ENCODE measurements around the gene NPC2.

The NPC2 gene

GRCh38 chr14:74518221-74518620 lies 25.1 kb upstream of the NPC2 start:
- DNase-seq, result peak; percentile 26

DNA sequence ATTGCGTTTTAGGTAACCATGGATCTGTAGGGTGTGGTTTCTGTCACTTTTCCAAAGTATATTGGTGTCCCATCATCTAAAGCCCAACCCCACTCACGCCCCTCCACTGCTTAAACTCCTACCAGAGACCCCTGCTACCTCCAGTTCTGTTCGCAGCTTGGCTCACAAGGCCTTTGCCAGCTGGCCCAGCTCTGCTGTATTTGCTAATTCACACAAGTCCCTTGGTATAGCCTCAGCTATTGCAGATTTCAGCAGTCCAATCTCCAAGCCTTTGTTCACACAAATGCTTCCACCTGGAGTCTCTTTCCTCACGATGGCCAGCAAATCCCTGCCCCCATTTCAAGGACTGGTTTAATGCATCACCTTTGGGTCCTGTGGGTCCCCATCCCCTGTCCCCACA lies 24.6 kb upstream of the NPC2 start:
- no peak for DNase-seq

DNA sequence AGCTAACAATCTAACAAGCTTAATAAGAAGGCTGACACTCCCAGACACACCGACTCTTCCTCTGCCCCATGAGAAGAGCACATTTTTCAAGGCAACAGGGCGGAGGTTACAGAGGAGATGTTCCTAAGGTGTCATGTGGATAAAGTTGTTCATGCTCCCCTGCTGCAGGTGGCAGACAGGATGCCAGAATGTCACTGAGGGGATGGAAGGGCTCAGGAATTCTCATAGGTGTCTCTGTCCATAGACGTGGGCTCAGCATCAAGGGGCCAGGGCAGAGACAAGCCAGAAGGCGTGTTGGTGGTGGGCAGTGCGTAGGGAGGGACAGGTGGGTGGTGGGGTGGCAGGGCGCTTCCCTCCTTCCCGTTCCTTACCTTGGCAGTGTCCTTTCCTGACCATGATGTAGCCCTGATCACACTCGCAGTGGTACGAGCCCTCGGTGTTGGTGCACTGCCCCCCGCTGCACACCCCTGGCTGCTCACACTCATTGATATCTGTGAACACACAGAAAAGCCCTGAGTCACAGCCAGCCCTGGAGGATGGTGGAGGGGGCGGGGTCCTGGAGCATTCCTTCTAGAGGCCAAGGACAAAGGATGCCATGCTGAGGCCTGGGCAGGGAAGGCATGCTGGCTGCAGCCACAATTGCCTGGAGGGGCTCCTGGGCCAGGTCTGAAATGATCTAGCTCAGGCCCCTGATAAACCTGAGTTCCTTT lies 23.5 kb upstream of the NPC2 start:
- DNase-seq, result no peak

GRCh38 chr14:74515891-74516412 lies 22.8 kb upstream of the NPC2 start:
- no peak for DNase-seq

- DNase-seq, result no peak
These were observed 21.4 kb upstream of the NPC2 start for GRCh38 chr14:74514471-74514941.

DNA sequence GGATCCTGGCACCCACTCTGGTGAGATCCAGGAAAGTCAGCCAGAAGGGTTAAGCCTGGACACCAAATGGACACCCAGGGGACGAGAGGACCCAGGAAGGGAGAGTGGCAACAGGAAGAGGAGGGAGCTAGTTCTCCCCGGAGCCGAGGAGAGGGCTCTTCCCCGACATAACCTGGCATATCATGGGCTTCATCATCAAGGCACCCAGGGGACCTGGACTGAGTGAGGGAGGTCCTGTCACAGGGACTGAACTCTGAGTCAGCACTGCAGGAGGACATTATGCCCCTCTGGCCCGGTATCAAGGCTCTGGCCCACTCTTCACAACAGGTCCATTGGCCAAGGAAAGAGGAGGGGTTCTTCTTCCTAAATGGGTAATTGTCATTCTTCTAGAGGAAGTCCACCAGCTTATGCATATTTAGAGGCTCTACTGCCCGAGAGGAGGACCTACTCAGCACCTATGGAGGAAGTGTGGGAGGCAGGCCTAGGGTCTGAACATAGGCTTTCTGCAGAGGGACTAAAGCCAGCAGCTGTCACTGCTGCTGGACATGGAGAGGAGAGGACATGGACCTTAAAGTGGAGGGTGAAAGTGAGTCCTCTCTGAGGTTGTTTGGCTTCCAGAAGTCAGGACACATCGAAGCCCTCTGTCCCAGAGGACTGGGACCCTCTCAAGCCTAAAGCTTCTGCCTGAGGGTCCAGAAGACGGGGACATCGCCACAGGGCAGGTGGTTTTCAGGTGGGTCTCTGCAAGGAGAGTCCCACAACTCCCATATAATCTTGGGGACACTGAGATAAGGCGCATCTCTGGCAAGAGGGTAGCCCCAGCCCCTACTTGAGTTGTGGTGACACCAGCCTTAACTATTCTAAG lies 19.1 kb upstream of the NPC2 start:
- no peak for DNase-seq

DNA sequence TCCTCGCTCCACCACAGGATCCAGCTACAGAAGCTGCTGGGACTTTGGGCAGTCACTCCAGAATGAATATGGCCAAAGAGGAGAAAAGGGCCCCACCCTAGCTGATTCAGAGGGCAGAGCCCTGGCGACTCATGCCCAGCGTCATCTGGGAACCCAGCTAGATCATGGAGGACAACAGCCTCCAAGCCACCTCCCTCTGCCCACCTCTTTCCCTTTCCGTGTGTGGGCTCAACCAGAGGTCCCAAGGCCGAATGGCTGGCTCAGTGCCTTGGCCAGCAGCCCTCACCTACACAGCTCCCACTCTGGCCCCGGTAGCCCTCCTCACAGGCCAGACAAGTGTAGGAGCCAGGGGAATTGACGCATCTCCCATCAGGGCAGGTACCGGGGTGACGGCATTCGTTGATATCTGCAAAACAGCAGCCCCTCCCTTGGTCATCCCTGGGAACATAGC lies 17.9 kb upstream of the NPC2 start:
- DNase-seq, result no peak

GRCh38 chr14:74510223-74510931 lies 17.3 kb upstream of the NPC2 start:
- no peak for DNase-seq

DNA sequence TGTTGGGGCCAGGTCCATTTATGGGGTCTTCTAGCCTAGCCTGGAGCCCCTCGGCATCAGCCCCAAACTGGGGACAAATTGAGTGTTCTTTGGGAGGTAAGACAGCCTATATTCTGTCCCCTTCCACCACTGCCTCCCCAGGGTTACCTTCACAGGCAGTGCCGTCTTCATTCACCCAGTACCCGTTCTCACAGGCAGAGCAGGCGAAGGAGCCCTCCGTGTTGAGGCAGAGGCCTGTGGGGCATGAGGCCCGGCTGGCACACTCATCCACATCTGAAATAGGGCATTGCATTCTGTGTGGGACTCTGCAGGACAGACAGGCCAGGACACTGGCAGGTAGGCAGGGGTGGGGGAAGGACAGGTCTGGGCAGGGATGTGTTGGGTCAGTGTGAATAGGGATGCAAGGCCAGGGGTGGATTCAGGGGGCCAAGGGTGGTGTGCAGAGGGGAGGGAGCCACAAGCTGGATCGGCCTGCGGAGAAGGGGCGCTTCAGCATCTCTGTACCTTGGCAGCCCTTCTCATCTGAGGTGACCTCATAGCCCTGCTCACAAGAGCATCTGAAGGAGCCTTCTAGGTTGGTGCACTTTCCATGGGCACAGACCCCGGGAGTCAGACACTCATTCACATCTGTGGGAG lies 16.6 kb upstream of the NPC2 start:
- no peak for DNase-seq

- no peak for DNase-seq
These were observed 15.8 kb upstream of the NPC2 start for GRCh38 chr14:74508844-74509428.

GRCh38 chr14:74508292-74508731 lies 15.2 kb upstream of the NPC2 start:
- no peak for DNase-seq

DNA sequence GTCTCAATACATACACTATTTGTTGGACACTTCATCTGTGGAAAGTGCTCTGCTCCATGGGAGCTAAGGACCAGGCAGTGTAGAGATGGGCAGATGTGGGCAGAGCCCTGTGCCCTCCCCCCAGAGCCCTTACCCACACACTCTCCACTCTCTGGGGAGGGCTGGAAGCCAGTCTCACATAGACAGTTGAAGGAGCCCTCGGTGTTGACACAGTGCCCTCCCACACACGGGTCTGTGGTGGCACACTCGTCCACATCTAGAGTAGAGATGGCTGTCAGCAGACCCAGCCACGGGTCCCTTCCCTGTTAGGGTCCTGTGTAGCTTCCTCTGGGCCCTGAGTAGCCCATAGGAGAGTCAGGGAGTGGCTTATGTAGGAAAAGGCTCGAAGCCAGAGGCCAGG lies 14.7 kb upstream of the NPC2 start:
- DNase-seq, result no peak

DNA sequence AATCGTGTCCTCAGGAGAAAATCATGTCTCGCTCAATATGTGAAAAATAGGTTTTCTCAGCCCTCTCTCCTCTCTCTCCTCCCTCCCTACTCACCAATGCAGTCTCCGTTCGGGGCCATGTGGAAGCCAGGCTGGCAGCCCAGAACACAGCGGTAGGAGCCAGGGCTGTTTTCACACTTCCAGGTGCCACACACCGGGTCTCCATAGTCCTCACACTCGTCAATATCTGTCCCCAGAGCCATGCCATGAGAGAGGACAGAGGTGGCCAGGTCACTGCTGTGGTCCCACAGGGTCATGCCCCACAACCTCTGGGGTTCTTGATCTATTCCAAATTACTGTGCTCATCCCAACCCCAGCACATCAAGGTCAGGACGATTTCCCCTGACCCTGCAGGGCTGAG lies 14.0 kb upstream of the NPC2 start:
- no peak for DNase-seq

DNA sequence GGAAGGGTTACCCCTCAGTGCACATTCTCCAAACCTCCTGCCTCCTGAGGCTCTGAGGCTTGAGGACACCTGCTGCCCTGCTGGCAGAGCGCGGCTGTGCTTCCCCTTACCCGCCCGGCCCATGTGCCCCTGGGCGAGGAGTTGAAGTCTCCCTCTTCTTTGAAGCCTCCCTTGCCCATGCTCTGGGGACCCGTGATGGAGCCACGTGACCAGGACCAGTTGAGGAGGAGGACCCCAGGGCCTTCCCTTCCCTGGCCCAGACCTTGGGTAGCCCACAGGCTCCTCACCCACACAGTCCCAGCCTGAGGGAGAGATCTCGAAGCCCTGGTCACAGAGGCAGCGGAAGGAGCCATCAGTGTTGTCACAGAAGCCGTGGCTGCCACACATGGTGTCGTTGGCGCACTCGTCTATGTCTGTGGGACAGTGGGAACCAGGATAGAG lies 13.3 kb upstream of the NPC2 start:
- no peak for DNase-seq

DNA sequence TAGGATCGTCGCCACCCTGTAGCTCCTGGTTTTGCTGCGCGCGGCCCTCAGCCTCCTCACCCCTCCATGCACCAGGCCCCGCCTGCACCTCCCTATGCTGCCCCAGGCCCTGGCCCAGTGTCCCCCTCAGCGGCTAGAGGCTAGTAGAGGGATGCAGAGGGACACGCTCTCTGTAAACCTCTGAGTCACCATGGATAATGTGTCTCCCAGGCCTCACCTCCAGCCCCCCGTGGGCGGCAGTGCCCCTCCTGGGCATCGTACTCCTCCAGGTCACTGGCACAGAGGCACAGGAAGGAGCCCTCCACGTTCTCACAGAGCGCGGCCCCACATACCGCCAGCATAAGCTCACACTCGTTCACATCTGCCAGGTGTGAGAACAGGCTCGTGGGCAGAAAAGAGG lies 12.7 kb upstream of the NPC2 start:
- no peak for DNase-seq

- DNase-seq, result no peak
These were observed 12.0 kb upstream of the NPC2 start for GRCh38 chr14:74504874-74505720.

DNA sequence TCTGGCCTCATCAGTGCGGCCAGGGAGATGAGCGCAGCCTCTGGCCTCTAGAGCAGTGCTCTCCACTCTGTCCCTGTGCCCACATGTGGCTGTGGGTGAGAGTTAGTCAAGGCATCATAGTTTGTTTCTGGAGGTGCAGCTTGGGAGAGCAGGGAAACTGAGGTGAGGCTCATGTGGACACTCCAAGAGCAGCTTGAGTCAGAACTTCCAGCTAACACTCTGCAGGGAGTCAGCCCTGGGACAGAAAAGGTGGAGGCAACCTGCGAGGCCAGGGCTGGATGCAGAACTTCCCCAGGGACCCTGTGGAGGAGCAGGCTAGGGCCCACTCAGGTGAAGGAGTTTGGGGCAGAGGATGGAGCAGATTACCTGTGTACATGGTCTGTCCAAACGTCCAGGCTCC lies 11.3 kb upstream of the NPC2 start:
- no peak for DNase-seq

DNA sequence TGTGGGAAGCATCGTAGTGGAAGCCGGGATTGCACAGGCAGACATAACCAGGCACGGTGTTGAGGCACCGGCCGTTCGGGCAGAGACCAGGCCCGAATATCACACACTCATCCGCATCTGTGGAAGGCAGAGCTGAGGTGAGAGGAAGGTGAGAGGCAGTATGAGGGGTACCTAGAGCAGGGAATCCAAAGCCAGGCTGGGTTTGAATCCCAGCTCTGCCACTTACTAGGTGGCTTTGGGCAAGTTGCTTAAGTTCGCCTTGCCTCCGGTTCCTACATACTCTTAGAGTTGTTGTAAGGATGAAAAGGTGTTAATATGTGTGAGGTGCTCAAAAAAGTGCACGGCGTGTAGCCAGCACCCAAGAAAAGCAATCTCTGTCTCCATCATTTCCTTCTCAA lies 10.8 kb upstream of the NPC2 start:
- DNase-seq, result no peak

DNA sequence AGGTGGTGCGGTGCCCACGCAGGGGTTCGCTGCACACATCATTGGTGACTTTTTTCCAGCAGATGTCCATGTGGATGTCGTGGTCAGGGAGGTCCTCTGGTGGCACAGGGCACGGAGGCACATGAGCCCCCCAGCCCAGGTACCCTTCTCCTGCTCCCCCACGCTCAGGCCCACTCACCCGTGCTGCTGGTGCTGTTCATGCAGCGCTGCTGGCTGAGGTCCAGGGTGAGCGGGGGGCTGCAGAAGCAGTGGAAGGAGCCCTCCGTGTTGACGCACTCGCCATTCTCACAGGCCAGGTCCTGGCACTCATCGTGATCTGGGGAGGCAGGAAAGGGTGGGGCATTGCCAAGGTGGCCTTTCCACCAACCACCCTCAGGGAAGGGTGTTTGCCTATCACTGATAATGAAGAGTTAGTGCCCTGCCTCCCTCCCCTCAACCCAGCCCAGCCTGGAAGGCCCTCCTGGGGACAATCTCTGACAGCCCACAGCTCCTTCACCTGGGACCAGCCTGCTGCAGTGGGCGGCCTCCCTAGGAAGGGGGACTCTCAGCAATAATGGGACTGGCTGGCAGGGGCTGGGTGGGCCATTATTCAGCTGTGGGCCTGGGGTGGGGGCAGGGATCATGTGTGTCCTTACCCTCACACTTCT lies 10.3 kb upstream of the NPC2 start:
- DNase-seq, result no peak

DNA sequence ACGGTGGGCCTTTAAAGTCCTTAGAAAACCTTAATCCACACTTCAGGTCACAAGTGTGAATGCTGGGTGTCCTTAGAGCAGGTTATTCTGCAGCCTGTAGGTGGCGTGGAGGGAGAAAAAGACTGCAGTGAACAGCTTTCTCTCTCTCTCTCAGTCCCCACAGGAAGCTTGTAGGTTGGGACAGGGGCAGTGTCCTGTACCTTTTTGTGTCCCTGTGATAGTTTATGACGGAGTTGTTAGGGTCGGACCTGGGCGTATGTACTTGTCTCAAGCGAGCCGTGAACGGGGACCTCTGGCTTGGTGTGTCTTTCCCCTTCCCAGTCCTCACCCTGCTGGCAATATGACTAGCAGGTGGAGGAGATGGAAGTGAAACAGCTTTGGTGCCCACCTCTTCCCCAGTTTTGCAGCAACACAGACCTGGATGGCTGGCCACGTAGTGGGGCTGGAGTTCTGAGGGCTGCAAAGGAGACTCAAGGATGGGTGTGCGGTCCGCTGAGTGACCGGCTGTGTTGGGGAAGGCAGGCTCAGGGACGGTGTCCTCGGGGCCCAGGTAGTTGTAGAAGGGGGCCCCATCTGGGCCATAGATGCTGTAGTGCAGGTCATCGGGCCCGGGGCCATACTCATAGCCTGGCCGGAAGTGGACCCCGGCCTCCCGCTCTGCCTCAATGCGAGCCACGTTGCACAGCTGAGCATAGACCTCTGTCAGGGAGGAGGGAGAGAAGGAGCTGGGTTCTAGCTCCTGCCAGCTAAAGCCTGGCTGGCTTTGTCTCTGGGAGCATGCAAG lies 9.3 kb upstream of the NPC2 start:
- DNase-seq, result no peak

Measured in NCI-H2029 (cell line).